K562 (cell line): ENCODE results near the gene SLC35B4. TPM values are rescaled to one million over a fixed set of nuclear protein-coding genes. Genes with fewer than 3 reads are reported as not detected.
A peak's percentile ranks its signal among the peaks of the same experiment; 100 is the strongest.

Source experiments
- AFF4 ChIP-seq: sonication (generic); formaldehyde crosslinking; IDR thresholded peaks from 2 replicates; pipeline ENCODE4 v1.8.0; 2023; ENCODE audit warnings: mild to moderate bottlenecking, missing genetic modification reagents
- CBX8 ChIP-seq: fragments of 200-600 bp; sonication (generic); IDR thresholded peaks from 2 replicates; pipeline ENCODE4 v1.6.1; 2012; ENCODE audit warnings: borderline replicate concordance, mixed run types, low read depth, mild to moderate bottlenecking, moderate library complexity, mixed read lengths, low read length, control low read depth, inconsistent platforms; ENCODE audit not compliant: poor library complexity, severe bottlenecking; ENCODE audit errors: extremely low read depth
- DNMT1 ChIP-seq: fragments of 450-650 bp; IDR thresholded peaks from 2 replicates; pipeline ENCODE4 v1.6.1; 2016; ENCODE audit warnings: antibody characterized with exemption, mild to moderate bottlenecking
- FOXK2 ChIP-seq, 2 experiments: fragments of 450-650 bp; IDR thresholded peaks in 1 of 2; conservative IDR thresholded peaks in 1 of 2; 2 replicates each; pipeline ENCODE4 v1.6.1; 2016; ENCODE audit warnings: low read depth in 2 of 2, mild to moderate bottlenecking in 1 of 2
- KDM4B ChIP-seq, 2 experiments: fragments of 450-650 bp in 1 of 2; sonication (generic) in 1 of 2; IDR thresholded peaks; 2 replicates each; pipeline ENCODE4 v1.6.1; 2016 to 2017; ENCODE audit warnings: borderline replicate concordance in 2 of 2, antibody characterized with exemption in 1 of 2, low read depth in 1 of 2, mild to moderate bottlenecking in 1 of 2
- NBN ChIP-seq: fragments of 450-650 bp; IDR thresholded peaks from 2 replicates; pipeline ENCODE4 v1.6.1; 2016; ENCODE audit warnings: low read depth, mild to moderate bottlenecking
- NEUROD1 ChIP-seq: fragments of 150-350 bp; IDR thresholded peaks from 2 replicates; pipeline ENCODE4 v1.6.1; 2014; ENCODE audit warnings: borderline replicate concordance, low read length, low read depth; ENCODE audit not compliant: partially characterized antibody
- RAD51 ChIP-seq: fragments of 450-650 bp; IDR thresholded peaks from 2 replicates; pipeline ENCODE4 v1.7.1; 2016; ENCODE audit warnings: low read depth, mild to moderate bottlenecking, borderline replicate concordance
- RBM22 ChIP-seq: fragments of 200-400 bp; formaldehyde crosslinking; IDR thresholded peaks from 2 replicates; pipeline ENCODE4 v1.6.1; 2018; ENCODE audit warnings: low read length, low read depth; ENCODE audit not compliant: poor library complexity, severe bottlenecking
- SMAD1 ChIP-seq: fragments of 150-350 bp; IDR thresholded peaks from 2 replicates; pipeline ENCODE4 v1.6.1; 2014; ENCODE audit warnings: low read length, low read depth; ENCODE audit not compliant: partially characterized antibody
- SMARCA5 ChIP-seq: fragments of 450-650 bp; IDR thresholded peaks from 2 replicates; pipeline ENCODE4 v1.6.1; 2016
- SNIP1 ChIP-seq: fragments of 450-650 bp; IDR thresholded peaks from 2 replicates; pipeline ENCODE4 v1.7.1; 2017; ENCODE audit warnings: low read depth, mild to moderate bottlenecking
- ZNF274 ChIP-seq: IDR thresholded peaks from 2 replicates; pipeline ENCODE4 v1.6.1; 2011; ENCODE audit warnings: low read depth, mild to moderate bottlenecking, low read length, moderate library complexity, borderline replicate concordance
- ZNF444 ChIP-seq: fragments of 250-450 bp; sonication (Bioruptor Pico); IDR thresholded peaks from 2 replicates; pipeline ENCODE4 v1.4.0; 2020; ENCODE audit warnings: mild to moderate bottlenecking, moderate library complexity
- ZSCAN32 ChIP-seq: fragments of 450-650 bp; formaldehyde crosslinking; IDR thresholded peaks from 2 replicates; pipeline ENCODE4 v1.4.0; 2020; ENCODE audit warnings: mild to moderate bottlenecking, moderate library complexity
- polyA plus RNA-seq, 8 experiments: library from polyadenylated mRNA; depleted of rRNA in 4 of 8; stranded (reverse) in 5 of 8; unstranded in 3 of 8; fragments of >200 nt; fragmentation: Nextera tagmentation in 2 of 8; fragmentation: Illumina TruSeq in 1 of 8; extraction: Ambion mirVana in 2 of 8; extraction: Trizol in 1 of 8; gene quantifications; 2 replicates each; pipeline versions ENCODE4 v1.2.1 to v1.2.3, GENCODE V29; 2011 to 2014; ENCODE audit warnings: inconsistent platforms in 1 of 8, missing spikeins in 1 of 8
- total RNA-seq, 7 experiments: library from RNA; depleted of rRNA in 6 of 7; stranded (reverse); fragments of >200 nt in 6 of 7; fragmentation: Illumina TruSeq in 2 of 7; extraction: Trizol in 2 of 7; gene quantifications; 2 replicates each; pipeline versions ENCODE4 v1.2.1 to v1.2.3, GENCODE V29; 2011 to 2021; ENCODE audit warnings: low replicate concordance in 1 of 7
- TF ChIP-seq, protein P1 (sequence below): sonication (generic); formaldehyde crosslinking; IDR thresholded peaks from 2 replicates; pipeline ENCODE4 v1.8.0; 2022; ENCODE audit warnings: mild to moderate bottlenecking, missing genetic modification reagents
- TF ChIP-seq, protein P2 (sequence below), 2 experiments: fragments of 450-650 bp; IDR thresholded peaks; 2 replicates each; pipeline ENCODE4 v1.6.1; 2016

Gene SLC35B4
- total and polyA plus RNA-seq, 9 of the 15 experiments (the other 6 are each of a cell fraction or from before 2014, with no cell fraction given) = 6.1 to 34.9 (median 17.6) TPM

- TF ChIP-seq, protein P1, sequence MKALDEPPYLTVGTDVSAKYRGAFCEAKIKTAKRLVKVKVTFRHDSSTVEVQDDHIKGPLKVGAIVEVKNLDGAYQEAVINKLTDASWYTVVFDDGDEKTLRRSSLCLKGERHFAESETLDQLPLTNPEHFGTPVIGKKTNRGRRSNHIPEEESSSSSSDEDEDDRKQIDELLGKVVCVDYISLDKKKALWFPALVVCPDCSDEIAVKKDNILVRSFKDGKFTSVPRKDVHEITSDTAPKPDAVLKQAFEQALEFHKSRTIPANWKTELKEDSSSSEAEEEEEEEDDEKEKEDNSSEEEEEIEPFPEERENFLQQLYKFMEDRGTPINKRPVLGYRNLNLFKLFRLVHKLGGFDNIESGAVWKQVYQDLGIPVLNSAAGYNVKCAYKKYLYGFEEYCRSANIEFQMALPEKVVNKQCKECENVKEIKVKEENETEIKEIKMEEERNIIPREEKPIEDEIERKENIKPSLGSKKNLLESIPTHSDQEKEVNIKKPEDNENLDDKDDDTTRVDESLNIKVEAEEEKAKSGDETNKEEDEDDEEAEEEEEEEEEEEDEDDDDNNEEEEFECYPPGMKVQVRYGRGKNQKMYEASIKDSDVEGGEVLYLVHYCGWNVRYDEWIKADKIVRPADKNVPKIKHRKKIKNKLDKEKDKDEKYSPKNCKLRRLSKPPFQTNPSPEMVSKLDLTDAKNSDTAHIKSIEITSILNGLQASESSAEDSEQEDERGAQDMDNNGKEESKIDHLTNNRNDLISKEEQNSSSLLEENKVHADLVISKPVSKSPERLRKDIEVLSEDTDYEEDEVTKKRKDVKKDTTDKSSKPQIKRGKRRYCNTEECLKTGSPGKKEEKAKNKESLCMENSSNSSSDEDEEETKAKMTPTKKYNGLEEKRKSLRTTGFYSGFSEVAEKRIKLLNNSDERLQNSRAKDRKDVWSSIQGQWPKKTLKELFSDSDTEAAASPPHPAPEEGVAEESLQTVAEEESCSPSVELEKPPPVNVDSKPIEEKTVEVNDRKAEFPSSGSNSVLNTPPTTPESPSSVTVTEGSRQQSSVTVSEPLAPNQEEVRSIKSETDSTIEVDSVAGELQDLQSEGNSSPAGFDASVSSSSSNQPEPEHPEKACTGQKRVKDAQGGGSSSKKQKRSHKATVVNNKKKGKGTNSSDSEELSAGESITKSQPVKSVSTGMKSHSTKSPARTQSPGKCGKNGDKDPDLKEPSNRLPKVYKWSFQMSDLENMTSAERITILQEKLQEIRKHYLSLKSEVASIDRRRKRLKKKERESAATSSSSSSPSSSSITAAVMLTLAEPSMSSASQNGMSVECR = peak; percentile 94
- TF ChIP-seq SNIP1 = no peak
- no peak for TF ChIP-seq SMAD1
- TF ChIP-seq RAD51 = peak; percentile 18; the same call in 1 of the 2 replicates
- TF ChIP-seq ZNF274 = no peak
- peak; percentile 89 for TF ChIP-seq AFF4 (CRISPR knock-in tag)
- TF ChIP-seq NBN = no peak
- no peak for TF ChIP-seq CBX8
- TF ChIP-seq DNMT1 = no peak
- TF ChIP-seq FOXK2 (conservative IDR thresholded peaks at IDR 0.05 in 1 of 2, IDR thresholded peaks at IDR 0.05 in 1 of 2; ENCODE audit: low read depth in 2 of 2) = peak; percentile 59 to 85; a peak in 3 of 4 replicates
- no peak for TF ChIP-seq ZNF444 (CRISPR knock-in tag)
- TF ChIP-seq RBM22 = peak; percentile 23
- no peak for TF ChIP-seq SMARCA5
- no peak for TF ChIP-seq NEUROD1
- TF ChIP-seq, protein P2, sequence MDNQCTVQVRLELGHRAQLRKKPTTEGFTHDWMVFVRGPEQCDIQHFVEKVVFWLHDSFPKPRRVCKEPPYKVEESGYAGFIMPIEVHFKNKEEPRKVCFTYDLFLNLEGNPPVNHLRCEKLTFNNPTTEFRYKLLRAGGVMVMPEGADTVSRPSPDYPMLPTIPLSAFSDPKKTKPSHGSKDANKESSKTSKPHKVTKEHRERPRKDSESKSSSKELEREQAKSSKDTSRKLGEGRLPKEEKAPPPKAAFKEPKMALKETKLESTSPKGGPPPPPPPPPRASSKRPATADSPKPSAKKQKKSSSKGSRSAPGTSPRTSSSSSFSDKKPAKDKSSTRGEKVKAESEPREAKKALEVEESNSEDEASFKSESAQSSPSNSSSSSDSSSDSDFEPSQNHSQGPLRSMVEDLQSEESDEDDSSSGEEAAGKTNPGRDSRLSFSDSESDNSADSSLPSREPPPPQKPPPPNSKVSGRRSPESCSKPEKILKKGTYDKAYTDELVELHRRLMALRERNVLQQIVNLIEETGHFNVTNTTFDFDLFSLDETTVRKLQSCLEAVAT (IDR thresholded peaks at IDR 0.05) = no peak
- no peak for TF ChIP-seq ZSCAN32 (CRISPR knock-in tag)
- TF ChIP-seq KDM4B (IDR thresholded peaks at IDR 0.05; ENCODE audit: borderline replicate concordance in 2 of 2, low read depth in 1 of 2) = peak in 1 of 2 experiments; percentile 94; a peak in 2 of 4 replicates
These were observed at the start of gene SLC35B4 (continued) for GRCh38 chr7:134316539-134317344.
